AG04450 (cell line): Measurements from ENCODE around the gene KIAA1671. TPM values are rescaled to one million over a fixed set of nuclear protein-coding genes. Genes with fewer than 3 reads are reported as not detected.

ENCODE experiments used
- CTCF ChIA-PET: fragments of 300-600, 350-600 bp; formaldehyde crosslinking; extraction: SDS; loops from one replicate; lab custom pipeline; 2022; ENCODE audit warnings: antibody characterized with exemption, inconsistent platforms; lab: Charles Lee
- POLR2A ChIA-PET: fragments of 350-600 bp; formaldehyde crosslinking; extraction: SDS; loops from one replicate; lab custom pipeline; 2021; ENCODE audit warnings: antibody characterized with exemption, inconsistent platforms; lab: Yijun Ruan, JAX
- DNase-seq: peaks from one replicate; pipeline ENCODE4 v3.0.0-alpha.2; 2011; ENCODE audit warnings: low read depth, low spot score
- H3K27ac ChIP-seq: one replicate; pipeline ENCODE4 v1.5.1; 2012; ENCODE audit warnings: low read depth, low read length, control low read depth
- H3K27me3 ChIP-seq: one replicate; pipeline ENCODE4 v1.6.0; 2012; ENCODE audit warnings: low read length; ENCODE audit not compliant: control insufficient read depth, insufficient read depth
- H3K4me3 ChIP-seq: 2 replicates; pipeline ENCODE4 v1.5.1; 2011; ENCODE audit warnings: mild to moderate bottlenecking, low read depth, low read length, control low read depth
- H3K9me3 ChIP-seq: 2 replicates; pipeline ENCODE4 v1.5.1; 2012; ENCODE audit warnings: low read length; ENCODE audit not compliant: control insufficient read depth, insufficient read depth
- polyA plus RNA-seq: library from polyadenylated mRNA; depleted of rRNA; stranded (reverse); fragments of >200 nt; gene quantifications from 2 replicates; pipeline ENCODE4 v1.2.3, GENCODE V29; 2011
- TF ChIP-seq, protein P1 (sequence below): IDR thresholded peaks from 2 replicates; pipeline ENCODE4 v1.5.1; 2011; ENCODE audit warnings: low read depth, low read length, control low read depth, inconsistent platforms

KIAA1671 gene
- polyA plus RNA-seq, 1 experiment: 0.02 TPM

DNA sequence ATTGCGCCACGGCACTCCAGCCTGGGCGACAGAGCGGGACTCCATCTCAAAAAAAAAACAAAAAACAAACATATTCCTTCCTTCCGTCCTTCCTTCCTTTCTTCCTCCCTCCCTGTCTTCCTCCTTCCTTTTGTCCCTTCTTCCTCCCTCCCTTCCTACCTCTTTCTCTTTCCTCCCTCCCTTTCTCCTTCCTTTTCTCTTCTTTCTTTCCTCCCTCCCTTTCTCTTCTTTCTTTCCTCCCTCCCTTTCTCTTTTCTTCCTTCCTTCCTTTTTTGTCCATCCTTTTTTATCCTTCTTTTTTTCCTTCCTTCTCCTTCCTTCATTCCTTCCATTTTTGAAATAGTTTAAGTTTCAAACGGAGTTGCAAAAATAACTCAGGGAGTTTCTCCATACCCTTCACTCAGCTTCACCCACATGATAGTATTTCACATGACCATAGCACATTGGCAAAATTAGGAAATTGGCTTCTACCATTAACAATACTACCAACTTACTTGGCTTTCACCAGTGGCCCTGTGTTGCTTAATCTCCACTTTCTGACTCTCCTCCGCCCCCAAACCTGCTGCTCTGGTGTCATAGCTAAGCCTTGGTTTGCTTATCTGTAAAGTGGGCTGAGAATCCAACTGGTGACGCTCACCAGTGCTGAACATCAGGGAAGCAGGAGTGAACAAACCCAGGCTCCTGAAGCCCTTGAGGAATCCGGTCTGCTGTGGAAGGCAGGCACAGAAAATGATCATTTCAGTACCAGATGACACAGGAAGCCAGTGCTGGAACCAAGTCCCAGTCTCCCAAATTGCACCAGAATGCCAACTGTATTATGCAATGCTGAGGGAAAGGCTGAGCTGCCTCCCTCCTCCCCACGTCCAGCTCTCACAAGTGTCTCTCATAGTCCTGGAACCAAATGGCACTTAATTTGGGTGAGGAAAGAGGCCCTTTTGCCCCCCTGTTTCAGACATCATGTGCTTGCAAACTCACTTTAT is 229.9 kb downstream of the KIAA1671 start:
- ChIA-PET POLR2A (no interaction called here), CTCF (no interaction called here)
- Histone ChIP-seq H3K4me3 (no peak overlapping the region), H3K27me3 (no peaks in the 10 kb centered on the region), H3K9me3 (peaks cover 11% of the 10 kb centered on the region; the same call in 1 of the 2 replicates), H3K27ac (no peak overlapping the region)
- DNase-seq: no peak
- TF ChIP-seq, protein P1, sequence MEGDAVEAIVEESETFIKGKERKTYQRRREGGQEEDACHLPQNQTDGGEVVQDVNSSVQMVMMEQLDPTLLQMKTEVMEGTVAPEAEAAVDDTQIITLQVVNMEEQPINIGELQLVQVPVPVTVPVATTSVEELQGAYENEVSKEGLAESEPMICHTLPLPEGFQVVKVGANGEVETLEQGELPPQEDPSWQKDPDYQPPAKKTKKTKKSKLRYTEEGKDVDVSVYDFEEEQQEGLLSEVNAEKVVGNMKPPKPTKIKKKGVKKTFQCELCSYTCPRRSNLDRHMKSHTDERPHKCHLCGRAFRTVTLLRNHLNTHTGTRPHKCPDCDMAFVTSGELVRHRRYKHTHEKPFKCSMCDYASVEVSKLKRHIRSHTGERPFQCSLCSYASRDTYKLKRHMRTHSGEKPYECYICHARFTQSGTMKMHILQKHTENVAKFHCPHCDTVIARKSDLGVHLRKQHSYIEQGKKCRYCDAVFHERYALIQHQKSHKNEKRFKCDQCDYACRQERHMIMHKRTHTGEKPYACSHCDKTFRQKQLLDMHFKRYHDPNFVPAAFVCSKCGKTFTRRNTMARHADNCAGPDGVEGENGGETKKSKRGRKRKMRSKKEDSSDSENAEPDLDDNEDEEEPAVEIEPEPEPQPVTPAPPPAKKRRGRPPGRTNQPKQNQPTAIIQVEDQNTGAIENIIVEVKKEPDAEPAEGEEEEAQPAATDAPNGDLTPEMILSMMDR: no peak

DNA sequence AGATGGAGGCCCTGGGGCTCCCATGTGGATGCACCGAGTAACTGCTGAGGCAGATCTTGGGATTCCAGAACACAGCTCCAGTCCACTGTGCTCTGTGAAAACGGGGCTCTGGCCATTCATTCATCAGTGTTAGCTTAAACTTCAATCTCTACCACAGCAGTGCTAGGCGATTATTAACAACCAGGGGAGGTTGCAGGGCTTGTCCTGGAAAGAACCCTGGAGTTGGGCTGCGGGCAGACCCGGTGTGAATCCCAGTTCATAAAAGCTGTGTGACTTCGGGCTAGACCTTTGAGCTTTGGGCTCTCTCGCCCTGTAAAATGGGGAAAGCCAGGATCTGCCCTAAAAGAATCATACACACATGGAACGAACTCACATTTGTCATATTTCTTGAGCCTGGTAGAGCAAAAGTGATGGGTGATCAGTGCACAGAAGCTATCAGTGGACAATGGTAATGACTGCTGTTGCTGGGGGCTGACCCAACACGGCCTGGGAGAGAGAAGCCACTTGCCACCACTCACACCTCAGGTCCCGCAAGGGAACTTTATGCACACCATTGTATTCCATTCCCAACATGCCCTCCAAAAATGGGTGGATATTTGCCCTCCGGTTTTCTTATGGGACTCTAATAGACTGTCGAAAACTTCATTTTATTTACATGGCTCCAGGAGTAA is 231.6 kb downstream of the KIAA1671 start:
- H3K4me3 ChIP-seq: no peak overlapping the region
- no peak for DNase-seq
- H3K27me3 ChIP-seq: no peaks in the 10 kb centered on the region
- ChIA-PET CTCF (no interaction called here), POLR2A (no interaction called here)
- H3K9me3 ChIP-seq: peaks cover 4% of the 10 kb centered on the region; the same call in 1 of the 2 replicates
- TF ChIP-seq, protein P1: no peak
- H3K27ac ChIP-seq: no peak overlapping the region

DNA sequence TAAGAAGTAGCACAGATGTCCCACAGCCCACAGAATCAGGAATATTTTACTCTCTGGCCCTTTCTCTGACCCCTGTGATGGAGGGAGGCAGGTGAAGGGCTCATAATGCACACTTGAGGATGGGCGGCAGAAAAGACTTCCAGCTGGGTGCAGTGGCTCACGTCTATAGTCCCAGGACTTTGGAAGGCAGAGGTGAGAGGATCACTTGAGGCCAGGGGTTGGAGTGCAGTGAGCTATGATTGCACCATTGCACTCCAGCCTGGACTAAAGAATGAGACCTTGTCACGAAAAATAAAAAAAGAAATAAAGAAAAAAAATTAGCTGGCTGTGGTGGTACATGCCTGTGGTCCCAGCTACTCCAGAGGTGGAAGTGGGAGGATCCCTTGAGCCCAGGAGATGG is 233.6 kb downstream of the KIAA1671 start:
- Histone ChIP-seq H3K27ac (no peak overlapping the region), H3K27me3 (no peaks in the 10 kb centered on the region), H3K9me3 (no peaks in the 10 kb centered on the region; the same call in 1 of the 2 replicates), H3K4me3 (no peak overlapping the region)
- TF ChIP-seq, protein P1: no peak
- ChIA-PET CTCF (no interaction called here), POLR2A (no interaction called here)
- no peak for DNase-seq

DNA sequence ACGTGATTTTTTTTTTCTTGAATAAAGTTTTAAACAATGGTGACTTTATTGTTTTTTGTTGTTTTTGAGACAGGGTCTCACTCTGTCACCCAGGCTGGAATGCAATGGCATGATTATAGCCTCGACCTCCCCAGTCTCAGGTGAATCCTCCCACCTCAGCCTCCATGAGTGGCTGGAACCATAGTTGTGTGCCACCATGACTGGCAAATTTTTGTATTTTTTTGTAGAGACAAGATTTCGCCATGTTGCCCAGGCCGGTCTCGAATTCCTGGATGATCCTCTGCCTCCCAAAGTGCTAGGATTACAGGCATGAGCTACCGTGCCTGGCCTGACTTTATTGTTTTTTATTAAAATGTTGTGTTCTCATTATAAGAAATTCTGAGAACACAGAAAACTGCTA is 235.0 kb downstream of the KIAA1671 start:
- POLR2A ChIA-PET: no interaction called here
- no peak overlapping the region for H3K27ac ChIP-seq
- CTCF ChIA-PET: interaction anchor here (2.1 kb wide), 1 partner anchor 15 kb away, joined by 9 read pairs; no protein-coding TSS in a partner anchor
- no peak for DNase-seq
- no peak overlapping the region for H3K4me3 ChIP-seq
- H3K9me3 ChIP-seq: no peaks in the 10 kb centered on the region; the same call in 1 of the 2 replicates
- TF ChIP-seq, protein P1: no peak
- no peaks in the 10 kb centered on the region for H3K27me3 ChIP-seq
